HG03103 (cell line): ENCODE results near the gene ZFYVE21.
"Not testable (repeated sequence)": the region's sequence is repeated elsewhere in the genome, so short reads cannot be mapped to it uniquely, and the experiment has no call there.

Experiments used
- ATAC-seq: cut with Tn5 transposase; IDR thresholded peaks from one replicate; pipeline ENCODE4 v1.9.1; 2021; ENCODE audit warnings: low read depth; ENCODE audit not compliant: unreplicated experiment

Gene ZFYVE21

GRCh38 chr14:103753774-103754173 lies 38.2 kb downstream of the ZFYVE21 start:
- ATAC-seq = no peak

GRCh38 chr14:103755060-103755459 lies 39.5 kb downstream of the ZFYVE21 start:
- no peak for ATAC-seq

- no peak for ATAC-seq
Measured at GRCh38 chr14:103758059-103758776, 42.6 kb downstream of the ZFYVE21 start.

GRCh38 chr14:103762036-103762435 lies 46.4 kb downstream of the ZFYVE21 start:
- no peak for ATAC-seq

- no peak for ATAC-seq
Measured at GRCh38 chr14:103762541-103762940, 46.9 kb downstream of the ZFYVE21 start.

GRCh38 chr14:103763730-103764488 lies 48.3 kb downstream of the ZFYVE21 start:
- no peak for ATAC-seq

GRCh38 chr14:103765526-103765925 lies 49.9 kb downstream of the ZFYVE21 start:
- ATAC-seq = no peak

GRCh38 chr14:103767336-103767894 lies 51.8 kb downstream of the ZFYVE21 start:
- no peak for ATAC-seq

- ATAC-seq = no peak
Measured at GRCh38 chr14:103770500-103770899, 54.9 kb downstream of the ZFYVE21 start.

GRCh38 chr14:103770902-103771301 lies 55.3 kb downstream of the ZFYVE21 start:
- no peak for ATAC-seq

GRCh38 chr14:103772078-103772712 lies 56.6 kb downstream of the ZFYVE21 start:
- no peak for ATAC-seq

- no peak for ATAC-seq
Measured at GRCh38 chr14:103773521-103773920, 57.9 kb downstream of the ZFYVE21 start.

GRCh38 chr14:103775506-103775905 lies 59.9 kb downstream of the ZFYVE21 start:
- ATAC-seq = no peak

- not testable (repeated sequence) for ATAC-seq
Measured at GRCh38 chr14:103776319-103776718, 60.7 kb downstream of the ZFYVE21 start.

- ATAC-seq = no peak
Measured at GRCh38 chr14:103782376-103782775, 66.8 kb downstream of the ZFYVE21 start.
